Measurements from ENCODE around the gene GPR180. TPM values are rescaled to one million over a fixed set of nuclear protein-coding genes. Genes with fewer than 3 reads are reported as not detected.
A peak's percentile ranks its signal among the peaks of the same experiment; 100 is the strongest.

Gene GPR180
- total RNA-seq, 1 experiment from 2014 or later: 11.5 TPM

- no peaks in the 10 kb centered on the region for H3K9me3 ChIP-seq (ENCODE audit: low read length)
- peaks cover 71% of the 10 kb centered on the region for H3K79me2 ChIP-seq (ENCODE audit: low read length)
- no peak for DNase-seq
Measured at GRCh38 chr13:94586371-94586770, 15.3 kb upstream of the GPR180 start.

GRCh38 chr13:94588541-94588940, 13.1 kb upstream of the GPR180 start:
- Histone ChIP-seq H3K27ac (ENCODE audit: low read length) (no peak overlapping the region), H3K4me1 (ENCODE audit: low read length) (peaks cover 4% of the 10 kb centered on the region), H3K36me3 (ENCODE audit: insufficient read depth, low read length) (peaks cover 60% of the 10 kb centered on the region; the same call in 1 of the 2 replicates), H3K79me2 (ENCODE audit: low read length) (peaks cover 89% of the 10 kb centered on the region), H3K9ac (ENCODE audit: low read length) (no peak overlapping the region), H3K9me2 (replicated peaks; ENCODE audit: insufficient read depth, low read length) (no peaks in the 10 kb centered on the region), H3K9me3 (ENCODE audit: low read length) (no peaks in the 10 kb centered on the region), H2AFZ (ENCODE audit: low read length) (no peak overlapping the region), H3K4me3 (ENCODE audit: low read length) (no peak overlapping the region), H3K4me2 (ENCODE audit: low read depth, low read length, poor library complexity, severe bottlenecking) (no peak overlapping the region), H3K27me3 (ENCODE audit: low read length) (no peaks in the 10 kb centered on the region), H4K20me1 (ENCODE audit: insufficient read depth, low read depth, low read length) (no peaks in the 10 kb centered on the region)
- DNase-seq: no peak

More at GRCh38 chr13:94586371-94586770, 15.3 kb upstream of the GPR180 start:
- no peak overlapping the region for H3K9ac ChIP-seq (ENCODE audit: low read length)
- peaks cover 59% of the 10 kb centered on the region; the same call in 1 of the 2 replicates for H3K36me3 ChIP-seq (ENCODE audit: insufficient read depth, low read length)
- no peak overlapping the region for H2AFZ ChIP-seq (ENCODE audit: low read length)
- no peaks in the 10 kb centered on the region for H4K20me1 ChIP-seq (ENCODE audit: insufficient read depth, low read depth, low read length)
- no peaks in the 10 kb centered on the region for H3K4me1 ChIP-seq (ENCODE audit: low read length)
- H3K4me2 ChIP-seq (ENCODE audit: low read depth, low read length, poor library complexity, severe bottlenecking): no peak overlapping the region
- no peaks in the 10 kb centered on the region for H3K9me2 ChIP-seq (replicated peaks; ENCODE audit: insufficient read depth, low read length)
- no peak overlapping the region for H3K27ac ChIP-seq (ENCODE audit: low read length)
- H3K4me3 ChIP-seq (ENCODE audit: low read length): no peak overlapping the region
- no peaks in the 10 kb centered on the region for H3K27me3 ChIP-seq (ENCODE audit: low read length)

DNA sequence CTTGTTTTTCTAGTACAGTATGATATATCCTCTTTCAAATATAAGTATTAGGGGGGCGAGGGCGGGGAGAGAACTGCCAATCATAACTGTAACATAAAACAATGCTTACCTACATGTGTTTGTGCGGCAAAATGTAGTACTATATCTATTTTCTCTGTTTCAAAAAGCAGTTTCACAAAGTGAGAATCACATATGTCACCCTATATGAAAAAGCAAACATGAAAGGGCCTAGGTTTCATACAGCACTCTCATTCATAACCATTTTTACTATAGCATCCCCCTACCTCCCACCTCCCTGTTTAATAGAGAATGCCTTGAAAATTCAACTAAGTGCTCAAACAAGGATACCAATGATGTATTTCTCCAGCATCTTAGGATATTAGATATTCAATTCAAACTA, 10.9 kb upstream of the GPR180 start:
- H3K9me3 ChIP-seq (ENCODE audit: low read length): no peaks in the 10 kb centered on the region
- H3K79me2 ChIP-seq (ENCODE audit: low read length): peaks cover 90% of the 10 kb centered on the region
- no peak for DNase-seq
- H3K27ac ChIP-seq (ENCODE audit: low read length): no peak overlapping the region
- peaks cover 48% of the 10 kb centered on the region; the same call in 1 of the 2 replicates for H3K36me3 ChIP-seq (ENCODE audit: insufficient read depth, low read length)
- peaks cover 10% of the 10 kb centered on the region; the same call in 1 of the 2 replicates for H4K20me1 ChIP-seq (ENCODE audit: insufficient read depth, low read depth, low read length)
- H3K4me2 ChIP-seq (ENCODE audit: low read depth, low read length, poor library complexity, severe bottlenecking): no peak overlapping the region
- H3K4me1 ChIP-seq (ENCODE audit: low read length): peaks cover 19% of the 10 kb centered on the region
- H3K9me2 ChIP-seq (replicated peaks; ENCODE audit: insufficient read depth, low read length): no peaks in the 10 kb centered on the region
- no peaks in the 10 kb centered on the region for H3K27me3 ChIP-seq (ENCODE audit: low read length)
- no peak overlapping the region for H3K9ac ChIP-seq (ENCODE audit: low read length)
- H3K4me3 ChIP-seq (ENCODE audit: low read length): no peak overlapping the region
- no peak overlapping the region for H2AFZ ChIP-seq (ENCODE audit: low read length)

DNA sequence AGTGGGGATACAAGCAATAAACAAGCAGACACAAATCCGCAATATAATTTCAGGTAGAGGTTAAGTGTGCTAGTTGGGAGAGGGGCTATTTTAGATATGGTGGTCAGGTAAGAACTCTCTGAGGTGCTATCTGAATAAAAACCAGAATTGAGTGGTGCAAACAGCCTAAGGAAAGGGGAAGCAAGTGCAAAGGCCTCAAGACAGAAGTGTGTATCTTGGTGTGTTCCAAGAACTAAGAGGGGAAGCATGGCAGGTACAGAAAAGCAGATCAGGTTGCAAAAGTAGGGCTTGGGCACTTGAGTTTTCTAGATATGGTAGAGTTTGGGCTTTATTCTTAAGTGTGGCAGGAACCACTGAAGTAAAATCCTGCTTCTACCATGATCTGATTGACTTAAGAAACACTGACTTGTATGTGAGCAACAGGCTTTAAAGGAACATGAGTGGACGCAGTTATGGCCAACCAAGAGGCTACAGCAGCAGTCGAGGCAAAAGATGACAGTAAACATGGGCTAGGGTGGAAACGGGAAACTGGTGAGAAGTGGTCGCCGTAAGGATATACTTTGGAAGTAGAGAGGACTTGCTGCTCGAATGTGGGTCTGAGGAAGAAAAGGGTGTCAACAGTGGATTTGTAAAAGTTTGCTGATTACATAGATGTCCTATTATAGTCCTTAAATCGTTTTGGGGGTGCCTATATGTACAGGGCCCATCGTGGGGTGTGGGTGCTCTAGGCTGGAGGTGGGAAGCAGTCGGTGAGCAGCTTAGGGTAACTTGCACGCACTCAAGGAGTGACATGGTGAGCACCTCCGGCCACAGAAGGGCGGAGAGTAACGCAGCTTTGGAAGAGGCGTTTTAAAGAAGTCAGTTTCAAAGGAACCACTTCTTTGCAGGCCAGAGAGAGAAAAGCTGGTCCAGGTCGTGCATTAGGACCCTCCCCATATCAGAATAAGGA, 6.4 kb upstream of the GPR180 start:
- Histone ChIP-seq H3K4me2 (ENCODE audit: low read depth, low read length, poor library complexity, severe bottlenecking) (peak overlapping the region; percentile 99), H3K79me2 (ENCODE audit: low read length) (peaks cover 59% of the 10 kb centered on the region), H3K27ac (ENCODE audit: low read length) (peak overlapping the region; percentile 49), H3K4me1 (ENCODE audit: low read length) (peaks cover 23% of the 10 kb centered on the region), H4K20me1 (ENCODE audit: insufficient read depth, low read depth, low read length) (peaks cover 10% of the 10 kb centered on the region; the same call in 1 of the 2 replicates), H3K9ac (ENCODE audit: low read length) (peak overlapping the region; percentile 90), H3K9me2 (replicated peaks; ENCODE audit: insufficient read depth, low read length) (no peaks in the 10 kb centered on the region), H3K4me3 (ENCODE audit: low read length) (peak overlapping the region; percentile 82), H3K36me3 (ENCODE audit: insufficient read depth, low read length) (peaks cover 32% of the 10 kb centered on the region; the same call in 1 of the 2 replicates), H3K27me3 (ENCODE audit: low read length) (no peaks in the 10 kb centered on the region), H2AFZ (ENCODE audit: low read length) (peak overlapping the region; percentile 13; the same call in 1 of the 2 replicates), H3K9me3 (ENCODE audit: low read length) (no peaks in the 10 kb centered on the region)
- DNase-seq: peak; percentile 73

DNA sequence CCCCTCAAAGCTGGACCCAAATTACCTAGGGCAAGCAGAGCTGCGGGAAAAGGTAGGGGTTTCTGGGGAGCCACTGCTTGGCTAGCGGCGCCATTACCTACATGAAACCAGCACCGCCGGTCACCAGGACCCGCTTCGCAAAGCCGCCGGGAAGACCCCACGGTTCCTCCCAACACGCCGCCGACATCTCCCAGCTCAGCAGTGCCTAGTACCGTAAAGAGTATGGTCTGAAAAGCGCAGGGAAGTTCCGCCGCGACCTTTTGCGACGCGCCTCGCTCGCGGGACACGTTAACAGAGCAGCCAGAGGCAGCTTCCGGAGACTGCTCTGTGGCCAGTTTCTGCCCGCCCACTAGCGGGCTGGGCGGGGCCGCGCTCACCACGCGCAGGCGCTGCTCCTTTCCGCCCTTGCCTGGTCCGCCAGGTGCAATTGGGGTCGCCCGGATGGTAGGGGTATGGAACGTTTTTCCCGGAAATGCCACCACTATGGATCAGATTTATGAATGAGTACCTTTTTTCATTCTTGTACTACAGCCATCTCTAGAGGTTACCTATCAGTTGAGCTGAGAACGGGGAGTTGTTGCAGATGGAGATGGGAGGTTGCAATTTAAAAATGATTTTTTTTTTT, 5.6 kb upstream of the GPR180 start, which contains the start of gene TGDS:
TGDS (minus strand) TSS at position 203 of the 625 bp plus-strand sequence; CDS start at position 187, 16 bp downstream.
- Histone ChIP-seq H3K4me2 (ENCODE audit: low read depth, low read length, poor library complexity, severe bottlenecking) (peak within 1 kb of the TSS; percentile 99), H4K20me1 (ENCODE audit: insufficient read depth, low read depth, low read length) (peaks cover 10% of the 10 kb centered on the region; the same call in 1 of the 2 replicates), H3K79me2 (ENCODE audit: low read length) (peaks cover 51% of the 10 kb centered on the region), H3K27ac (ENCODE audit: low read length) (peak within 1 kb of the TSS; percentile 49; the same call in 1 of the 2 replicates), H3K9ac (ENCODE audit: low read length) (peak within 1 kb of the TSS; percentile 90), H3K4me3 (ENCODE audit: low read length) (peak within 1 kb of the TSS; percentile 82), H3K4me1 (ENCODE audit: low read length) (peaks cover 23% of the 10 kb centered on the region), H3K36me3 (ENCODE audit: insufficient read depth, low read length) (peaks cover 25% of the 10 kb centered on the region; the same call in 1 of the 2 replicates), H3K9me3 (ENCODE audit: low read length) (no peaks in the 10 kb centered on the region), H3K27me3 (ENCODE audit: low read length) (no peaks in the 10 kb centered on the region), H2AFZ (ENCODE audit: low read length) (peak within 1 kb of the TSS; percentile 89), H3K9me2 (replicated peaks; ENCODE audit: insufficient read depth, low read length) (no peaks in the 10 kb centered on the region)
- DNase-seq: peak; percentile 97

- peak overlapping the region; percentile 89 for H2AFZ ChIP-seq (ENCODE audit: low read length)
- H3K4me3 ChIP-seq (ENCODE audit: low read length): peak overlapping the region; percentile 82
Measured at GRCh38 chr13:94596575-94596971, 5.1 kb upstream of the GPR180 start.

GRCh38 chr13:94598281-94598680, 3.4 kb upstream of the GPR180 start:
- Histone ChIP-seq H3K9me2 (replicated peaks; ENCODE audit: insufficient read depth, low read length) (no peaks in the 10 kb centered on the region), H3K4me1 (ENCODE audit: low read length) (peaks cover 33% of the 10 kb centered on the region)

More at GRCh38 chr13:94596575-94596971, 5.1 kb upstream of the GPR180 start:
- no peak for DNase-seq
- Histone ChIP-seq H3K4me1 (ENCODE audit: low read length) (peaks cover 25% of the 10 kb centered on the region), H4K20me1 (ENCODE audit: insufficient read depth, low read depth, low read length) (peaks cover 10% of the 10 kb centered on the region; the same call in 1 of the 2 replicates), H3K4me2 (ENCODE audit: low read depth, low read length, poor library complexity, severe bottlenecking) (peak overlapping the region; percentile 99), H3K27me3 (ENCODE audit: low read length) (no peaks in the 10 kb centered on the region), H3K36me3 (ENCODE audit: insufficient read depth, low read length) (peaks cover 21% of the 10 kb centered on the region; the same call in 1 of the 2 replicates), H3K9ac (ENCODE audit: low read length) (peak overlapping the region; percentile 90), H3K9me3 (ENCODE audit: low read length) (no peaks in the 10 kb centered on the region), H3K79me2 (ENCODE audit: low read length) (peaks cover 46% of the 10 kb centered on the region), H3K27ac (ENCODE audit: low read length) (no peak overlapping the region), H3K9me2 (replicated peaks; ENCODE audit: insufficient read depth, low read length) (no peaks in the 10 kb centered on the region)

More at GRCh38 chr13:94598281-94598680, 3.4 kb upstream of the GPR180 start:
- no peak overlapping the region for H3K4me3 ChIP-seq (ENCODE audit: low read length)
- peaks cover 10% of the 10 kb centered on the region; the same call in 1 of the 2 replicates for H4K20me1 ChIP-seq (ENCODE audit: insufficient read depth, low read depth, low read length)
- peaks cover 7% of the 10 kb centered on the region; the same call in 1 of the 2 replicates for H3K36me3 ChIP-seq (ENCODE audit: insufficient read depth, low read length)
- peaks cover 44% of the 10 kb centered on the region for H3K79me2 ChIP-seq (ENCODE audit: low read length)
- H2AFZ ChIP-seq (ENCODE audit: low read length): no peak overlapping the region
- no peak overlapping the region for H3K9ac ChIP-seq (ENCODE audit: low read length)
- no peak for DNase-seq
- H3K27ac ChIP-seq (ENCODE audit: low read length): no peak overlapping the region
- H3K4me2 ChIP-seq (ENCODE audit: low read depth, low read length, poor library complexity, severe bottlenecking): no peak overlapping the region
- H3K27me3 ChIP-seq (ENCODE audit: low read length): no peaks in the 10 kb centered on the region
- H3K9me3 ChIP-seq (ENCODE audit: low read length): no peaks in the 10 kb centered on the region
